ENCODE measurements around the gene NKX2-4.

DNA sequence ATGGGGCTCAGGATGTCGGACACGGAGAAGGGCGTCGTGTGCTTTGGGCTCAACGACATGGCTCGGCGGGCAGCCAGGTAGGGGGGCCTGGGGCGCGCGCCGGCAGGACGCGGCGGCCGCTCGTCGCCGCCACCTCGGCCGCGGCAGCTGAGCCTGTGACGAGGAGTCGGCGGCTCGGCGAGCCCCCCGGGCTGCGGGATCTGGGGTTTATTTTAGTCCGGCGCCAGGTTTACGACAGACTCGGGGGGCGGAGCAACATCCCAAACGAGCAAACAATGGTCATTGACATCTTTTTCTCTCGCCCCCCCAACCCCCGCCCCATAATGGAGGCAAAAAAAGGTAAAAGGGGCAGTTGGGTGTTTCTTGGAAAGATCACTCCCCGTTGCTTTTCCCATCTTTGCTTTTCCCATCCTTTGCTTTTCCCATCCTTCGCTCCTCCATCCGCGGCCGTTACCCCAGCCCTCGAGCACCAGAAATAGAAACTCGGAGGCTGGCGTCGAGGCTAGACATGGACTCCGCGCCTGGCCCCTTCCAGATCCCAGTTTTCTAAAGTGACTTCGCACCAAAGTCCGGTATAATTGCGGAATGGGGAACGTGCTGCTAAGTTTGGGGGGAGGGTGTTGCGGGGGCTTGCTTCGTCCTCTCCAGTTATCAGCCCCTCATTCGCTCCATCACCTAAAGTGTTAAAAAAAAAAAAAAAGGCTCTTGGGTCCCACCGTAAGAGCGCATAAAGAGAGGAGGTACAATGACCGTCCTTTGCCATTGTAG lies at the start of gene NKX2-4:
- TF ChIP-seq, protein P1, sequence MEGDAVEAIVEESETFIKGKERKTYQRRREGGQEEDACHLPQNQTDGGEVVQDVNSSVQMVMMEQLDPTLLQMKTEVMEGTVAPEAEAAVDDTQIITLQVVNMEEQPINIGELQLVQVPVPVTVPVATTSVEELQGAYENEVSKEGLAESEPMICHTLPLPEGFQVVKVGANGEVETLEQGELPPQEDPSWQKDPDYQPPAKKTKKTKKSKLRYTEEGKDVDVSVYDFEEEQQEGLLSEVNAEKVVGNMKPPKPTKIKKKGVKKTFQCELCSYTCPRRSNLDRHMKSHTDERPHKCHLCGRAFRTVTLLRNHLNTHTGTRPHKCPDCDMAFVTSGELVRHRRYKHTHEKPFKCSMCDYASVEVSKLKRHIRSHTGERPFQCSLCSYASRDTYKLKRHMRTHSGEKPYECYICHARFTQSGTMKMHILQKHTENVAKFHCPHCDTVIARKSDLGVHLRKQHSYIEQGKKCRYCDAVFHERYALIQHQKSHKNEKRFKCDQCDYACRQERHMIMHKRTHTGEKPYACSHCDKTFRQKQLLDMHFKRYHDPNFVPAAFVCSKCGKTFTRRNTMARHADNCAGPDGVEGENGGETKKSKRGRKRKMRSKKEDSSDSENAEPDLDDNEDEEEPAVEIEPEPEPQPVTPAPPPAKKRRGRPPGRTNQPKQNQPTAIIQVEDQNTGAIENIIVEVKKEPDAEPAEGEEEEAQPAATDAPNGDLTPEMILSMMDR (IDR thresholded peaks at IDR 0.05; ENCODE audit: poor library complexity, severe bottlenecking) = no peak
- TF ChIP-seq, protein P2, sequence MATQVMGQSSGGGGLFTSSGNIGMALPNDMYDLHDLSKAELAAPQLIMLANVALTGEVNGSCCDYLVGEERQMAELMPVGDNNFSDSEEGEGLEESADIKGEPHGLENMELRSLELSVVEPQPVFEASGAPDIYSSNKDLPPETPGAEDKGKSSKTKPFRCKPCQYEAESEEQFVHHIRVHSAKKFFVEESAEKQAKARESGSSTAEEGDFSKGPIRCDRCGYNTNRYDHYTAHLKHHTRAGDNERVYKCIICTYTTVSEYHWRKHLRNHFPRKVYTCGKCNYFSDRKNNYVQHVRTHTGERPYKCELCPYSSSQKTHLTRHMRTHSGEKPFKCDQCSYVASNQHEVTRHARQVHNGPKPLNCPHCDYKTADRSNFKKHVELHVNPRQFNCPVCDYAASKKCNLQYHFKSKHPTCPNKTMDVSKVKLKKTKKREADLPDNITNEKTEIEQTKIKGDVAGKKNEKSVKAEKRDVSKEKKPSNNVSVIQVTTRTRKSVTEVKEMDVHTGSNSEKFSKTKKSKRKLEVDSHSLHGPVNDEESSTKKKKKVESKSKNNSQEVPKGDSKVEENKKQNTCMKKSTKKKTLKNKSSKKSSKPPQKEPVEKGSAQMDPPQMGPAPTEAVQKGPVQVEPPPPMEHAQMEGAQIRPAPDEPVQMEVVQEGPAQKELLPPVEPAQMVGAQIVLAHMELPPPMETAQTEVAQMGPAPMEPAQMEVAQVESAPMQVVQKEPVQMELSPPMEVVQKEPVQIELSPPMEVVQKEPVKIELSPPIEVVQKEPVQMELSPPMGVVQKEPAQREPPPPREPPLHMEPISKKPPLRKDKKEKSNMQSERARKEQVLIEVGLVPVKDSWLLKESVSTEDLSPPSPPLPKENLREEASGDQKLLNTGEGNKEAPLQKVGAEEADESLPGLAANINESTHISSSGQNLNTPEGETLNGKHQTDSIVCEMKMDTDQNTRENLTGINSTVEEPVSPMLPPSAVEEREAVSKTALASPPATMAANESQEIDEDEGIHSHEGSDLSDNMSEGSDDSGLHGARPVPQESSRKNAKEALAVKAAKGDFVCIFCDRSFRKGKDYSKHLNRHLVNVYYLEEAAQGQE (IDR thresholded peaks at IDR 0.05; ENCODE audit: borderline replicate concordance) = no peak
- TF ChIP-seq POLR2AphosphoS5 (IDR thresholded peaks at IDR 0.05) (no peak), EZH2 (IDR thresholded peaks at IDR 0.05; ENCODE audit: borderline replicate concordance, insufficient read depth, low read length, poor library complexity, severe bottlenecking) (no peak), MXI1 (conservative IDR thresholded peaks at IDR 0.05; ENCODE audit: poor library complexity, severe bottlenecking) (no peak), TAF1 (IDR thresholded peaks at IDR 0.05; ENCODE audit: low read depth) (no peak), EP300 (conservative IDR thresholded peaks at IDR 0.05; ENCODE audit: poor library complexity, severe bottlenecking) (no peak)
